HUES48 (cell line): Measurements from ENCODE around the gene SH3RF3.
"Not testable (repeated sequence)": the region's sequence is repeated elsewhere in the genome, so short reads cannot be mapped to it uniquely, and the experiment has no call there.

Experiments used
- H3K27ac ChIP-seq: one replicate; pipeline ENCODE4 v1.7.0; 2013; ENCODE audit warnings: low read depth, low read length, inconsistent platforms
- H3K27me3 ChIP-seq: 2 replicates; pipeline ENCODE4 v1.6.1; 2013; ENCODE audit warnings: mild to moderate bottlenecking, low read length; ENCODE audit not compliant: control insufficient read depth, insufficient read depth
- H3K36me3 ChIP-seq: 2 replicates; pipeline ENCODE4 v1.6.1; 2013; ENCODE audit warnings: low read length; ENCODE audit not compliant: control insufficient read depth, insufficient read depth
- H3K4me1 ChIP-seq: 2 replicates; pipeline ENCODE4 v1.6.1; 2013; ENCODE audit warnings: mild to moderate bottlenecking, low read length; ENCODE audit not compliant: control insufficient read depth, insufficient read depth
- H3K4me3 ChIP-seq: 2 replicates; pipeline ENCODE4 v1.5.1; 2013; ENCODE audit warnings: mild to moderate bottlenecking, low read depth, low read length
- H3K9ac ChIP-seq: 2 replicates; pipeline ENCODE4 v1.6.1; 2013; ENCODE audit warnings: mild to moderate bottlenecking, low read depth, low read length, moderate library complexity
- H3K9me3 ChIP-seq: 2 replicates; pipeline ENCODE4 v1.6.1; 2013; ENCODE audit warnings: low read length; ENCODE audit not compliant: control insufficient read depth, insufficient read depth

SH3RF3 gene

GRCh38 chr2:109089602-109090300 is 39.3 kb upstream of the SH3RF3 start:
- Histone ChIP-seq H3K9me3 (peaks cover 16% of the 10 kb centered on the region), H3K4me3 (no peak overlapping the region), H3K9ac (no peak overlapping the region), H3K4me1 (no peaks in the 10 kb centered on the region), H3K27ac (no peak overlapping the region), H3K27me3 (peaks cover 3% of the 10 kb centered on the region; the same call in 1 of the 2 replicates), H3K36me3 (no peaks in the 10 kb centered on the region)

DNA sequence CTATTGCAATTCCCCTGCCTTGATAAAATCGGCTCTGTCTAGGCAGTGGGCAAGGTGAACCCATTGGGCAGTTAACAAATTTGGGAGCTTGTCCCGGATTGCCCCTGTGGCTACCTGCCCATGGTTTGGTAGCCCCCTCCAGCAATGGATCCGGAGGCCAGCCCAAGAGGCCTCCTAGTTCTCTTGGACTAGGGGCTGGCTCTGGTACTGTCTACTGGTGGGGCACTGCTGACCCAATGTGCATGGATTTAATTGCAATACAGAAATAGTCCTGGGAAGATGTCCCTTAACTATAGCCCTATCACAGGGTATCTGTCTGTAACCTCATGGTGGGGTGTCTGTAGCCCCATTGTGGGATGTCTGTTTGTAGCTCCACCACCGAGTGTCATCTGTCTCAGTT is 37.5 kb upstream of the SH3RF3 start:
- H3K4me1 ChIP-seq: no peaks in the 10 kb centered on the region
- H3K27me3 ChIP-seq: peaks cover 3% of the 10 kb centered on the region; the same call in 1 of the 2 replicates
- H3K4me3 ChIP-seq: no peak overlapping the region
- no peak overlapping the region for H3K27ac ChIP-seq
- H3K9me3 ChIP-seq: peaks cover 20% of the 10 kb centered on the region
- no peaks in the 10 kb centered on the region for H3K36me3 ChIP-seq
- no peak overlapping the region for H3K9ac ChIP-seq

- peaks cover 17% of the 10 kb centered on the region for H3K27me3 ChIP-seq
- no peak overlapping the region for H3K9ac ChIP-seq
- H3K4me1 ChIP-seq: no peaks in the 10 kb centered on the region
- H3K4me3 ChIP-seq: no peak overlapping the region
- no peaks in the 10 kb centered on the region for H3K36me3 ChIP-seq
- no peak overlapping the region for H3K27ac ChIP-seq
- H3K9me3 ChIP-seq: peaks cover 20% of the 10 kb centered on the region
Measured at GRCh38 chr2:109094144-109094543, 34.9 kb upstream of the SH3RF3 start.

DNA sequence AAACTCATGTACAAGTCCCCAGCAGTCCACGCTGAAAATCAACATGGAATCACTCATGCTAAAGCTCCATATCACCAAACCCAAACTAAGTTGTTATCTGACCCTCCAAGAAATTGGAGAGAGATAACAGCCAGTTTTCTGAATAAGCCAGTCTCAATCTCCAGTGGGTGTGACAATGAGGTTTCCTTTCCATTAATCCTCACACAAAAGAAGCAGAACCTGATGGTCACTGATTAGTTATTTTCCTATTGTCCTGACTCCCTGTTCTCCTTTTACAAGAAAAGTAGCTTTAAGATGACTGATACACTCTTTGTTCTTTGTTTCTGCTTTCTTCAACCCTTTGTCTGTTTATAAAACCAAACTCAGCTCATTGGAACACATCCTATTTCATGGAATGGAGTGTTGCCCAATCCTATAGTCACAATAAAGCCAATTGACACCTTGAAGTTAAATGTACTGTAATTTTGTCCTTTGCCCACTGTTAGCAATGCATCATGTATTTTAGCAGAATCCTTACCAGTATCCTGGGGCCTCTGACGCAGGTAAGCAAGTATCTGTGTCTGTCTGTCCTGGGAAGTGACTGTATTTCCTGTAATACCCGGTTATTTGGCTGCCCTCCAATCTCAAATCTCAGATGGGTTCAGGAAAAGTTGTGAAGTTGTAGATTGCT is 30.6 kb upstream of the SH3RF3 start:
- Histone ChIP-seq H3K4me3 (no peak overlapping the region), H3K4me1 (peaks cover 2% of the 10 kb centered on the region; the same call in 1 of the 2 replicates), H3K36me3 (no peaks in the 10 kb centered on the region), H3K27me3 (peaks cover 55% of the 10 kb centered on the region), H3K9ac (no peak overlapping the region), H3K9me3 (peaks cover 15% of the 10 kb centered on the region), H3K27ac (no peak overlapping the region)

- H3K4me1 ChIP-seq: peaks cover 2% of the 10 kb centered on the region; the same call in 1 of the 2 replicates
- no peak overlapping the region for H3K27ac ChIP-seq
- peaks cover 59% of the 10 kb centered on the region for H3K27me3 ChIP-seq
- H3K9ac ChIP-seq: no peak overlapping the region
- no peak overlapping the region for H3K4me3 ChIP-seq
- peaks cover 10% of the 10 kb centered on the region for H3K9me3 ChIP-seq
- no peaks in the 10 kb centered on the region for H3K36me3 ChIP-seq
Measured at GRCh38 chr2:109098921-109099273, 30.1 kb upstream of the SH3RF3 start.

DNA sequence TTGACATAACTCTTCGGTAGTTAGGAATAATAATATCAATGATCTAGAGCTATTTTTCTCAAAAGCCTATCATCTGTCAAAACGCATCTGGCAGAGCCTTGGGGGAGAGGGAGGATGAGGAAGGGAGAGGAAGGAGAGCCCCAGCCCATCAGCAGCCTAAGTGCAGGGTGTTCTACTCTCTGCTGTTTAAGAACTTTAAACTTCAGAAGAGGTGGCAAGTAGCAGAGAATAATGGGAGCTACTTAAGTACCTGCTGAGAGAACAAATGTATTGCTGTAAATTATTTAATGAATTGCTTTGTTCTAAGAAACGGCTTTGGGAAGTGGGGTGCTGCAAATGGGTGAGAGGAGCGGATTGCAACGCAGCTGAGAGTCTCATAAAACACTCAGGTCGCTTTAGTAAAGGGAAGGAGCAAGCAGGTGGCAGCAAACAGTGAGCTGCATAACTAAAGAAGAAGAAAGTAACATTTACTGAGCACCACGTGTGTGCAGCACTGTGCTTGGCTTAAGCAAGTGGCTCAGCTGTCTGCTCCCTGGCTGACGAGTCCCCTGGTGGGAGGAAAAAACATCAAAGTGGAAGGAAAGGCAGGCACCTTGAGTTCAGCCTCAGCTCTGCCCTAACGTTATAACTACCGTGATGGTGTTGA is 26.3 kb upstream of the SH3RF3 start:
- H3K36me3 ChIP-seq: no peaks in the 10 kb centered on the region
- H3K9me3 ChIP-seq: no peaks in the 10 kb centered on the region
- no peak overlapping the region for H3K9ac ChIP-seq
- H3K27me3 ChIP-seq: peaks cover 83% of the 10 kb centered on the region
- H3K27ac ChIP-seq: no peak overlapping the region
- no peak overlapping the region for H3K4me3 ChIP-seq
- peaks cover 2% of the 10 kb centered on the region; the same call in 1 of the 2 replicates for H3K4me1 ChIP-seq

DNA sequence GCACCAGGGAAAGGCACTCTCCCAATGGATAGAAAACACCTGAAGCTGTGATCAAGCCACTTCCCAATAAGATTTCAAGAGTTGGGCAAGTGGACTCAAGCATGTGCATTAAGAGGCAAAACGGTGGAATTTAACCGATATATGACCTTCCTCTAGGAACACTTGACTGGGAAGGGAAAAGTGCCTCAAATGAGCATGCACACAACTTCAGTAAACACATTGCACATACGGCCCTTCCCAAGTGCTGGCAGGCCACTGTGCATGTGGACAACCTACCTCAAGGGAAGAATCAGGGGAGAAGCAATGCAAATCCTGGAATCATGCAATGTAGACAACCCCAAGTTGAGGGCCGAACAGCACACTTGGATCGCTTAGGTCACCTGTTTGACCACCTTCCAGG is 23.9 kb upstream of the SH3RF3 start:
- Histone ChIP-seq H3K9ac (no peak overlapping the region), H3K27ac (no peak overlapping the region), H3K27me3 (peaks cover 69% of the 10 kb centered on the region), H3K36me3 (no peaks in the 10 kb centered on the region), H3K4me1 (peaks cover 2% of the 10 kb centered on the region; the same call in 1 of the 2 replicates), H3K4me3 (no peak overlapping the region), H3K9me3 (no peaks in the 10 kb centered on the region)

DNA sequence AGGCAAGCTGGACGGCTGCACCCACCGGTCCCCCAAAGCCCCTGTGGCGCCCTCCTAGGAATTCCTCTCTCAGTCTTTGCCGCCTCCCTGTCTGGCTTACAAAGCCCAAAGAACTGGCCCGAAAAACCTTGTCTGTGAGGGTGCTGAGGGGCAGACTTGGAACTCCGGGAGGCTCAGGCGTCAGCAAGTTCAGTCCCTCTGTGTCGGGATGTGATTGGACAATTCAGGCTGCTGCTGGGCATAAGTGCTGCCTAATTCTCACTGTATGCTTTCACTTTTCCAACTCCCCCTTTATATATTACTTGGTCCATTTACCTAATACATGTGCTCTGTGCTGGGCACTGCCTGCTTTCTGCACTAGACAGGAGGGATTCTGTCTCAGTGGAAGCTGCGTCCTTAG is 20.3 kb upstream of the SH3RF3 start:
- no peaks in the 10 kb centered on the region for H3K4me1 ChIP-seq
- no peak overlapping the region for H3K27ac ChIP-seq
- no peaks in the 10 kb centered on the region for H3K36me3 ChIP-seq
- peaks cover 35% of the 10 kb centered on the region for H3K27me3 ChIP-seq
- H3K9ac ChIP-seq: no peak overlapping the region
- H3K9me3 ChIP-seq: no peaks in the 10 kb centered on the region
- H3K4me3 ChIP-seq: no peak overlapping the region

DNA sequence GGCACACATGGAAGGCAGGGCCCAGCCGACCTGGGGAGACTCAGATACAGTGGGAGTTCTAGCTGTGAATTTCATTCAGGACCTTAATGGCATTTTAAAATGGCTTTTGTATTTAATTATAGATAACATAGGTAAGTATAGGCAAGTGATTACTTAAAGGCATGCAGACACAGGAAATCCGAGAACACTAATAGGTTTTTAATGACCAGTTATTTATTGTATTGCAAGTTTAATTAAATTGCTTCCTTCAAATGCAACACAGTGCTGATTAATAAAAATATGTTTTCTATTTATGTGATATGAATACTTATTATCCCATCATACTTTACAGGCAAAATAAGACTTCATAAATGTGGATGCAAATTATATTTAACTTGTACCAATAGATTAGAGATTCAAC is 19.7 kb upstream of the SH3RF3 start:
- Histone ChIP-seq H3K4me1 (no peaks in the 10 kb centered on the region), H3K36me3 (no peaks in the 10 kb centered on the region), H3K27me3 (peaks cover 29% of the 10 kb centered on the region), H3K9me3 (no peaks in the 10 kb centered on the region), H3K9ac (no peak overlapping the region), H3K27ac (no peak overlapping the region), H3K4me3 (no peak overlapping the region)

- H3K4me1 ChIP-seq: no peaks in the 10 kb centered on the region
- no peaks in the 10 kb centered on the region for H3K36me3 ChIP-seq
- no peak overlapping the region for H3K4me3 ChIP-seq
- H3K27me3 ChIP-seq: peaks cover 23% of the 10 kb centered on the region
- H3K9me3 ChIP-seq: no peaks in the 10 kb centered on the region
- H3K9ac ChIP-seq: no peak overlapping the region
- no peak overlapping the region for H3K27ac ChIP-seq
Measured at GRCh38 chr2:109110170-109110569, 18.8 kb upstream of the SH3RF3 start.

GRCh38 chr2:109117181-109117580 is 11.8 kb upstream of the SH3RF3 start:
- not testable (repeated sequence) for H3K4me3 ChIP-seq, H3K9ac ChIP-seq, H3K27ac ChIP-seq, H3K27me3 ChIP-seq, H3K4me1 ChIP-seq, H3K36me3 ChIP-seq, H3K9me3 ChIP-seq
